SK-N-SH (cell line): ENCODE measurements around the gene NDUFAF5. TPM values are rescaled to one million over a fixed set of nuclear protein-coding genes. Genes with fewer than 3 reads are reported as not detected.

ENCODE experiments used
- CTCF ChIA-PET: fragments of 300-600, 350-600 bp; formaldehyde crosslinking; extraction: SDS; loops from one replicate; lab custom pipeline; 2021; lab: Yijun Ruan, JAX
- POLR2A ChIA-PET: fragments of 350-600 bp; sonication (Branson Sonifier 250); formaldehyde crosslinking; extraction: SDS; loops from one replicate; lab custom pipeline; 2020; ENCODE audit warnings: antibody characterized with exemption, inconsistent platforms; lab: Yijun Ruan, JAX
- DNase-seq: peaks from one replicate; pipeline ENCODE4 v3.0.0; 2012
- H2AFZ ChIP-seq: fragments of 200-600 bp; sonication (generic); 2 replicates; pipeline ENCODE4 v1.8.1; 2016; ENCODE audit warnings: antibody characterized with exemption, mild to moderate bottlenecking, low read depth
- H3F3A ChIP-seq: fragments of 200-600 bp; sonication (generic); replicated peaks from 2 replicates; pipeline ENCODE3; 2016; ENCODE audit warnings: antibody characterized with exemption, mild to moderate bottlenecking; ENCODE audit not compliant: insufficient read depth
- H3K27ac ChIP-seq, 2 experiments: fragments of 200-500 bp in 1 of 2; fragments of 200-600 bp in 1 of 2; sonication (Bioruptor generic) in 1 of 2; sonication (generic), shearing (Covaris generic) in 1 of 2; 2 replicates each; pipeline versions ENCODE4 v1.5.1 to v1.6.1; 2014 to 2016; ENCODE audit warnings: low read depth in 2 of 2, inconsistent platforms in 1 of 2, low read length in 1 of 2, mild to moderate bottlenecking in 1 of 2, mixed read lengths in 1 of 2
- H3K27me3 ChIP-seq: fragments of 200-600 bp; sonication (generic), shearing (Covaris generic); 2 replicates; pipeline ENCODE4 v1.6.1; 2016; ENCODE audit warnings: mixed run types; ENCODE audit not compliant: insufficient read depth
- H3K36me3 ChIP-seq, 2 experiments: fragments of 200-500 bp in 1 of 2; fragments of 200-600 bp in 1 of 2; sonication (Bioruptor generic) in 1 of 2; sonication (generic) in 1 of 2; replicated peaks in 1 of 2; 2 replicates each; pipeline versions ENCODE3 to v1.5.1; 2014 to 2016; ENCODE audit warnings: low read length in 1 of 2, mild to moderate bottlenecking in 1 of 2; ENCODE audit not compliant: insufficient read depth in 2 of 2, control insufficient read depth in 1 of 2
- H3K4me1 ChIP-seq, 2 experiments: fragments of 200-500 bp in 1 of 2; fragments of 200-600 bp in 1 of 2; sonication (Bioruptor generic) in 1 of 2; sonication (generic), shearing (Covaris generic) in 1 of 2; 2 replicates each; pipeline versions ENCODE4 v1.5.1 to v1.6.1; 2014 to 2016; ENCODE audit warnings: low read depth in 1 of 2, low read length in 1 of 2, mixed run types in 1 of 2; ENCODE audit not compliant: insufficient read depth in 2 of 2, control insufficient read depth in 1 of 2
- H3K4me2 ChIP-seq: fragments of 200-600 bp; sonication (generic), shearing (Covaris generic); 2 replicates; pipeline ENCODE4 v1.6.1; 2017; ENCODE audit warnings: mixed run types
- H3K4me3 ChIP-seq, 2 experiments: fragments of 200-500 bp in 1 of 2; fragments of 200-600 bp in 1 of 2; sonication (Bioruptor generic) in 1 of 2; sonication (generic), shearing (Covaris generic) in 1 of 2; 2 replicates each; pipeline versions ENCODE4 v1.5.1 to v1.8.1; 2014 to 2016; ENCODE audit warnings: low read depth in 2 of 2, inconsistent platforms in 1 of 2, low read length in 1 of 2, mild to moderate bottlenecking in 1 of 2, mixed read lengths in 1 of 2, moderate library complexity in 1 of 2
- H3K79me2 ChIP-seq: fragments of 200-600 bp; sonication (generic); 2 replicates; pipeline ENCODE4 v1.8.1; 2017; ENCODE audit warnings: mild to moderate bottlenecking; ENCODE audit not compliant: insufficient read depth
- H3K9ac ChIP-seq: fragments of 200-600 bp; sonication (generic); 2 replicates; pipeline ENCODE4 v1.6.1; 2017; ENCODE audit warnings: mixed run types
- H3K9me2 ChIP-seq: fragments of 200-600 bp; sonication (generic); 2 replicates; pipeline ENCODE4 v1.6.1; 2017; ENCODE audit warnings: mixed run types
- H3K9me3 ChIP-seq: fragments of 200-600 bp; sonication (generic); 2 replicates; pipeline ENCODE4 v1.6.1; 2017; ENCODE audit warnings: mixed run types, mild to moderate bottlenecking, moderate library complexity
- H4K20me1 ChIP-seq: fragments of 200-600 bp; sonication (generic); 2 replicates; pipeline ENCODE4 v1.6.1; 2017; ENCODE audit warnings: mild to moderate bottlenecking, mixed run types; ENCODE audit not compliant: insufficient read depth
- CHD2 ChIP-seq: fragments of 150-350 bp; IDR thresholded peaks from 2 replicates; pipeline ENCODE4 v1.6.1; 2018; ENCODE audit warnings: low read length; ENCODE audit not compliant: partially characterized antibody
- EP300 ChIP-seq, 2 experiments: IDR thresholded peaks; 2 replicates each; pipeline versions ENCODE4 v1.4.0 to v1.6.1; 2012; ENCODE audit warnings: borderline replicate concordance in 1 of 2, low read depth in 1 of 2, low read length in 1 of 2
- EZH2phosphoT487 ChIP-seq: fragments of 200-600 bp; sonication (generic); IDR thresholded peaks from 2 replicates; pipeline ENCODE4 v1.6.1; 2017; ENCODE audit warnings: low read depth, mixed run types, mild to moderate bottlenecking, antibody characterized with exemption, moderate library complexity, borderline replicate concordance
- FOSL2 ChIP-seq: IDR thresholded peaks from 2 replicates; pipeline ENCODE4 v1.4.0; 2012; ENCODE audit warnings: low read depth, mild to moderate bottlenecking, moderate library complexity, borderline replicate concordance
- FOXJ3 ChIP-seq: sonication (generic); formaldehyde crosslinking; IDR thresholded peaks from 2 replicates; pipeline ENCODE4 v1.5.1; 2020; ENCODE audit warnings: mild to moderate bottlenecking, missing genetic modification reagents
- GABPA ChIP-seq: IDR thresholded peaks from 2 replicates; pipeline ENCODE4 v1.4.0; 2012; ENCODE audit warnings: low read depth, mild to moderate bottlenecking
- GATA2 ChIP-seq: sonication (generic); formaldehyde crosslinking; IDR thresholded peaks from 2 replicates; pipeline ENCODE4 v1.5.0; 2020; ENCODE audit warnings: mild to moderate bottlenecking, missing genetic modification reagents
- JUND ChIP-seq: IDR thresholded peaks from 2 replicates; pipeline ENCODE4 v1.4.0; 2012
- NFIC ChIP-seq: IDR thresholded peaks from 2 replicates; pipeline ENCODE4 v1.4.0; 2012; ENCODE audit warnings: borderline replicate concordance
- NRF1 ChIP-seq: IDR thresholded peaks from 2 replicates; pipeline ENCODE4 v1.6.1; 2012; ENCODE audit warnings: low read depth, mild to moderate bottlenecking, low read length
- RAD21 ChIP-seq: IDR thresholded peaks from 2 replicates; pipeline ENCODE4 v1.6.1; 2012; ENCODE audit warnings: mild to moderate bottlenecking, low read length
- RFX5 ChIP-seq: IDR thresholded peaks from 2 replicates; pipeline ENCODE4 v1.6.1; 2012; ENCODE audit warnings: mild to moderate bottlenecking, improper control_type of control experiment, low read length
- SIN3A ChIP-seq: IDR thresholded peaks from 2 replicates; pipeline ENCODE4 v1.6.1; 2012; ENCODE audit warnings: low read depth, mild to moderate bottlenecking, low read length, moderate library complexity, borderline replicate concordance
- TCF12 ChIP-seq: IDR thresholded peaks from 2 replicates; pipeline ENCODE4 v1.4.0; 2012
- TEAD4 ChIP-seq: IDR thresholded peaks from 2 replicates; pipeline ENCODE4 v1.4.0; 2012; ENCODE audit warnings: mild to moderate bottlenecking, borderline replicate concordance; ENCODE audit not compliant: insufficient read depth
- polyA plus RNA-seq, 3 experiments: library from polyadenylated mRNA; depleted of rRNA; stranded (reverse); fragments of >200 nt; gene quantifications; 2 replicates each; pipeline ENCODE4 v1.2.3, GENCODE V29; 2012
- TF ChIP-seq, protein P1 (sequence below): fragments of 150-350 bp; IDR thresholded peaks from 2 replicates; pipeline ENCODE4 v1.6.1; 2017; ENCODE audit warnings: antibody characterized with exemption, low read length, low read depth, borderline replicate concordance
- TF ChIP-seq, protein P2 (sequence below): IDR thresholded peaks from 2 replicates; pipeline ENCODE4 v1.4.0; 2012; ENCODE audit warnings: low read depth, borderline replicate concordance
- TF ChIP-seq, protein P3 (sequence below): IDR thresholded peaks from 2 replicates; pipeline ENCODE4; 2012

The NDUFAF5 gene
- polyA plus RNA-seq, 1 of the 3 experiments (the other 2 are of a cell fraction), result 8.0 TPM

DNA sequence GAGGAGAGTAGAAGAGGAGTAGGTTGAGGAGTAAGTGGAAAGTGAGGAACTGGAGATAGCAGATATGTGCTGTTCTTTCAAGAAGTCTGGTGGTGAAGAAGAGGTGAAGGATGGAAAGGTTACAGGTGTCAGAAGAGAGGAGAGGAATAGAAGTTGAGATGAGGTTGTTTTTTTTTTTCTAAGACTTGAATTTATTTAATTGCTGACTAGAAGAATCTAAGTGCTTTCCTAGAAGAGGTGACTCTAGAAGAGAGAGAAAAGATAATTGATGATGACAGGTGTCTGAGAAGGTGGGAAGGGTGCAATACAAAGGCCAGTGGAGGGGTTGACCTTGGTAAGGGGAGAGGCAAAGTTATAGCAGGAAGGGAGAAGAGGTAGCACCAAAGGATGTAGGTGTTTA, 25.6 kb downstream of the NDUFAF5 start:
- Histone ChIP-seq H3K4me3 (no peak overlapping the region), H3K9me3 (no peaks in the 10 kb centered on the region), H3K9me2 (no peaks in the 10 kb centered on the region), H3F3A (no peaks in the 10 kb centered on the region), H3K27ac (no peak overlapping the region), H4K20me1 (no peaks in the 10 kb centered on the region), H3K4me2 (no peak overlapping the region), H3K27me3 (no peaks in the 10 kb centered on the region), H3K9ac (no peak overlapping the region), H3K4me1 (no peaks in the 10 kb centered on the region), H3K36me3 (peaks cover 59 to 74% of the 10 kb centered on the region in 2 experiments), H3K79me2 (no peaks in the 10 kb centered on the region), H2AFZ (no peak overlapping the region)
- ChIA-PET CTCF (interaction anchor here (1.8 kb wide), 1 partner anchor 9 kb away, joined by 13 read pairs; no protein-coding TSS in a partner anchor), POLR2A (no interaction called here)
- TF ChIP-seq FOSL2, result no peak
- TF ChIP-seq GABPA, result no peak
- no peak for TF ChIP-seq TEAD4
- no peak for TF ChIP-seq CHD2
- no peak for TF ChIP-seq RAD21
- no peak for TF ChIP-seq FOXJ3 (CRISPR knock-in tag)
- TF ChIP-seq EP300 (IDR thresholded peaks at IDR 0.05; ENCODE audit: borderline replicate concordance in 1 of 2, low read depth in 1 of 2, low read length in 1 of 2), result no peak
- TF ChIP-seq, protein P1, sequence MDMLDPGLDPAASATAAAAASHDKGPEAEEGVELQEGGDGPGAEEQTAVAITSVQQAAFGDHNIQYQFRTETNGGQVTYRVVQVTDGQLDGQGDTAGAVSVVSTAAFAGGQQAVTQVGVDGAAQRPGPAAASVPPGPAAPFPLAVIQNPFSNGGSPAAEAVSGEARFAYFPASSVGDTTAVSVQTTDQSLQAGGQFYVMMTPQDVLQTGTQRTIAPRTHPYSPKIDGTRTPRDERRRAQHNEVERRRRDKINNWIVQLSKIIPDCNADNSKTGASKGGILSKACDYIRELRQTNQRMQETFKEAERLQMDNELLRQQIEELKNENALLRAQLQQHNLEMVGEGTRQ, result no peak
- TF ChIP-seq SIN3A, result no peak
- TF ChIP-seq NFIC, result no peak
- TF ChIP-seq TCF12, result no peak
- no peak for TF ChIP-seq GATA2 (CRISPR knock-in tag)
- TF ChIP-seq JUND, result no peak
- no peak for TF ChIP-seq NRF1
- TF ChIP-seq, protein P2, sequence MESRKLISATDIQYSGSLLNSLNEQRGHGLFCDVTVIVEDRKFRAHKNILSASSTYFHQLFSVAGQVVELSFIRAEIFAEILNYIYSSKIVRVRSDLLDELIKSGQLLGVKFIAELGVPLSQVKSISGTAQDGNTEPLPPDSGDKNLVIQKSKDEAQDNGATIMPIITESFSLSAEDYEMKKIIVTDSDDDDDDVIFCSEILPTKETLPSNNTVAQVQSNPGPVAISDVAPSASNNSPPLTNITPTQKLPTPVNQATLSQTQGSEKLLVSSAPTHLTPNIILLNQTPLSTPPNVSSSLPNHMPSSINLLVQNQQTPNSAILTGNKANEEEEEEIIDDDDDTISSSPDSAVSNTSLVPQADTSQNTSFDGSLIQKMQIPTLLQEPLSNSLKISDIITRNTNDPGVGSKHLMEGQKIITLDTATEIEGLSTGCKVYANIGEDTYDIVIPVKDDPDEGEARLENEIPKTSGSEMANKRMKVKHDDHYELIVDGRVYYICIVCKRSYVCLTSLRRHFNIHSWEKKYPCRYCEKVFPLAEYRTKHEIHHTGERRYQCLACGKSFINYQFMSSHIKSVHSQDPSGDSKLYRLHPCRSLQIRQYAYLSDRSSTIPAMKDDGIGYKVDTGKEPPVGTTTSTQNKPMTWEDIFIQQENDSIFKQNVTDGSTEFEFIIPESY, result no peak
- TF ChIP-seq EZH2phosphoT487, result no peak
- TF ChIP-seq, protein P3, sequence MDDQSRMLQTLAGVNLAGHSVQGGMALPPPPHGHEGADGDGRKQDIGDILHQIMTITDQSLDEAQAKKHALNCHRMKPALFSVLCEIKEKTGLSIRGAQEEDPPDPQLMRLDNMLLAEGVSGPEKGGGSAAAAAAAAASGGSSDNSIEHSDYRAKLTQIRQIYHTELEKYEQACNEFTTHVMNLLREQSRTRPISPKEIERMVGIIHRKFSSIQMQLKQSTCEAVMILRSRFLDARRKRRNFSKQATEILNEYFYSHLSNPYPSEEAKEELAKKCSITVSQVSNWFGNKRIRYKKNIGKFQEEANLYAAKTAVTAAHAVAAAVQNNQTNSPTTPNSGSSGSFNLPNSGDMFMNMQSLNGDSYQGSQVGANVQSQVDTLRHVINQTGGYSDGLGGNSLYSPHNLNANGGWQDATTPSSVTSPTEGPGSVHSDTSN, result no peak
- TF ChIP-seq RFX5, result no peak
- no peak for DNase-seq
